ENCODE results near the gene IDH3G. TPM values are rescaled to one million over a fixed set of nuclear protein-coding genes. Genes with fewer than 3 reads are reported as not detected.
A peak's percentile ranks its signal among the peaks of the same experiment; 100 is the strongest.

The IDH3G gene
- total and polyA plus RNA-seq, 5 donors from 2014 or later = 64.4 to 127 (median 100) TPM

DNA sequence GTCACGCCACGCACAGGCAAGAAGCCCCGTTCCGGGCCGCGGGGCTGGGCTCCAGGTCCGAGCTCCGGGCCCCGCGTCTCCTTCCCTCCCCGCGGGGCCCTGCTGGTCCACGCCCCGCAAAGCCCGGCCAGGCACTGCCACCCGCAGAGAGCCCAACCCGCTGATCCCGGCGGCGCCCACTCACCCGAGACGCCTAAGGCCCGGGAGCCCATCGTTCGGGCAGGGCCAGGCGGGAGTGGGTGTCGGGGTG, 35.3 kb upstream of the IDH3G start:
- Histone ChIP-seq H3K27ac (ENCODE audit: insufficient read depth, low read length, poor library complexity, severe bottlenecking) (no peak overlapping the region), H3K9me3 (ENCODE audit: control insufficient read depth in 2 of 2, low read length in 2 of 2) (no peaks in the 10 kb centered on the region), H3K4me3 (ENCODE audit: low read depth, low read length) (no peak overlapping the region), H3K27me3 (ENCODE audit: control insufficient read depth, insufficient read depth, low read length) (peaks cover 5% of the 10 kb centered on the region), H3K4me1 (ENCODE audit: control insufficient read depth, insufficient read depth, low read length, poor library complexity, severe bottlenecking) (peaks cover 7% of the 10 kb centered on the region), H3K36me3 (ENCODE audit: control insufficient read depth, insufficient read depth, low read length) (no peaks in the 10 kb centered on the region)
- H3K4me3 Mint-ChIP-seq = peak overlapping the region in 1 of 4 donors; percentile 41
- H3K4me1 Mint-ChIP-seq = peaks cover 0 to 6% (median 5%) of the 10 kb centered on the region in 4 donors
- no peaks in the 10 kb centered on the region for H3K36me3 Mint-ChIP-seq
- no peak overlapping the region for H3K27ac Mint-ChIP-seq
- ATAC-seq (ENCODE audit: low read depth in 2 of 2) (no peak), DNase-seq (no peak)
- peaks cover 0 to 4% (median 0%) of the 10 kb centered on the region in 7 donors for H3K9me3 Mint-ChIP-seq
- peaks cover 45% of the 10 kb centered on the region for H3K27me3 Mint-ChIP-seq

DNA sequence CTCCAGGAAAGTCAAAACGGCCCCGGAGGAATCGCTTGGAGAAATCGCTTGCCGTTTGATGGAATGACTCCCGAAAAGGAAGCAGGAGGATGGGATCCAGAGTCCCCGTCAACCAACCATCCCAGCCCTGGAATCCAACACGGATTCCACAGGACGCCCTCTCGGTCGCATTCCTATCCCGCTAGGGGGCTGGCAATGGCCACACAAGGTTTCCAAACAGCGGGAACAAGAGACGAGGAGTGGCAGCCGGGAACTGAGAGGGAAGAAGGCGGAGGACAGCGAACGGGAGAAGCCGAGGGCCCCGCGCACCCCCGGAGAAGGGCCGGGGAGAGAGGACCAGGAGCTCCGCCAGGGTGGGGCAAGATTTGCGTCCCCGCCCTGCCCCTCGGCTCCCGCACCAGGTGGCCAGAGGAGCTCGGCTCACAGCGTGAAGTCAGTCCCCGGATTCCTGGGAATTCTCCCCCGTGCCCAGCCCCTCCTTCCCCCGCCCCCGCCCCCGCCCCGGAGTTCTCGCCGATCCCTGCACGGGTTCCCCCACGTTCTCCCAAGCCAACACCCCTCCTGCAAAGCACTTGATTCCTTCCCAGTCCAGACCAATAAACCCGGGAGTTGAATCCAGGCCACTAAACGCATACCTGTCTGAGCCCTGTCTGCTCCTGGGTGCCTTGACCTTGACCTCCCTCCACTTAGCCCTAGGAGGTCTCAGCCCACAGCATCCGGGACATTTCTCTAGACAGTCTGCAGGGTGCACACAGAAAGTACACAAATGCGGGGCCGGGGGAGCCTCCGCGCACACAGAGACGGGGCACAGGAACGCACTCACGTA, 34.8 kb upstream of the IDH3G start:
- no peak overlapping the region for H3K27ac Mint-ChIP-seq

DNA sequence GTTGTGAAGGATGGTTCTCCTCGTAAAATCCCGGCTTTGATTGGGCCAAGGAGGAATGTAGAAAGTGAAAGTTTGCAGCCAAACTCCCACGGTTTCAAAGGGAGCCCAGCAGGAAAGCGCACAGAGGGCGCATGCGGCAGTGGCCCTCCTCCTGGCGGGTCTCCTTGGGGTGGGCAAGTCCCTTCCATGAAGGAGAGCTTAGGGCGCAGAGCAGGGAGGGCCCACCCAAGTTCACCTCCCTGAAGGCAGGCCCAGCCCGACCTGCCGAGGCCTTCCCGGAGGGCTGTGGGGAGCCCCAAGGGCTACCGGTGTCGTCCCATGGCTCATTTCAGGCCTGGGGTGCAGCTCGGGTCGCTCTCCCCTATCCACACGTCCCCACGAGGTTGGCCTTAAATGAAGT, 34.1 kb upstream of the IDH3G start:
- Mint-ChIP-seq H3K36me3 (no peaks in the 10 kb centered on the region), H3K4me1 (peaks cover 0 to 8% (median 5%) of the 10 kb centered on the region in 4 donors), H3K9me3 (peaks cover 0 to 4% (median 0%) of the 10 kb centered on the region in 7 donors), H3K27me3 (peaks cover 46% of the 10 kb centered on the region), H3K27ac (no peak overlapping the region), H3K4me3 (no peak overlapping the region)
- H3K9me3 ChIP-seq (ENCODE audit: control insufficient read depth in 2 of 2, low read length in 2 of 2) = no peaks in the 10 kb centered on the region
- DNase-seq (no peak), ATAC-seq (ENCODE audit: low read depth in 2 of 2) (no peak)
- H3K4me1 ChIP-seq (ENCODE audit: control insufficient read depth, insufficient read depth, low read length, poor library complexity, severe bottlenecking) = peaks cover 7% of the 10 kb centered on the region
- no peak overlapping the region for H3K27ac ChIP-seq (ENCODE audit: insufficient read depth, low read length, poor library complexity, severe bottlenecking)
- no peak overlapping the region for H3K4me3 ChIP-seq (ENCODE audit: low read depth, low read length)
- H3K36me3 ChIP-seq (ENCODE audit: control insufficient read depth, insufficient read depth, low read length) = no peaks in the 10 kb centered on the region
- H3K27me3 ChIP-seq (ENCODE audit: control insufficient read depth, insufficient read depth, low read length) = peaks cover 6% of the 10 kb centered on the region

More for the DNA sequence above, 34.8 kb upstream of the IDH3G start:
- Histone ChIP-seq H3K4me3 (ENCODE audit: low read depth, low read length) (no peak overlapping the region), H3K36me3 (ENCODE audit: control insufficient read depth, insufficient read depth, low read length) (no peaks in the 10 kb centered on the region), H3K27me3 (ENCODE audit: control insufficient read depth, insufficient read depth, low read length) (peaks cover 5% of the 10 kb centered on the region), H3K4me1 (ENCODE audit: control insufficient read depth, insufficient read depth, low read length, poor library complexity, severe bottlenecking) (peaks cover 7% of the 10 kb centered on the region), H3K27ac (ENCODE audit: insufficient read depth, low read length, poor library complexity, severe bottlenecking) (no peak overlapping the region), H3K9me3 (ENCODE audit: control insufficient read depth in 2 of 2, low read length in 2 of 2) (no peaks in the 10 kb centered on the region)
- H3K4me1 Mint-ChIP-seq = peaks cover 0 to 6% (median 5%) of the 10 kb centered on the region in 4 donors
- H3K36me3 Mint-ChIP-seq = no peaks in the 10 kb centered on the region
- no peak for ATAC-seq (ENCODE audit: low read depth in 2 of 2)
- peak in 1 of 3 donors; percentile 10 for DNase-seq
- H3K4me3 Mint-ChIP-seq = peak overlapping the region in 1 of 4 donors; percentile 41
- peaks cover 50% of the 10 kb centered on the region for H3K27me3 Mint-ChIP-seq
- peaks cover 0 to 4% (median 0%) of the 10 kb centered on the region in 7 donors for H3K9me3 Mint-ChIP-seq

DNA sequence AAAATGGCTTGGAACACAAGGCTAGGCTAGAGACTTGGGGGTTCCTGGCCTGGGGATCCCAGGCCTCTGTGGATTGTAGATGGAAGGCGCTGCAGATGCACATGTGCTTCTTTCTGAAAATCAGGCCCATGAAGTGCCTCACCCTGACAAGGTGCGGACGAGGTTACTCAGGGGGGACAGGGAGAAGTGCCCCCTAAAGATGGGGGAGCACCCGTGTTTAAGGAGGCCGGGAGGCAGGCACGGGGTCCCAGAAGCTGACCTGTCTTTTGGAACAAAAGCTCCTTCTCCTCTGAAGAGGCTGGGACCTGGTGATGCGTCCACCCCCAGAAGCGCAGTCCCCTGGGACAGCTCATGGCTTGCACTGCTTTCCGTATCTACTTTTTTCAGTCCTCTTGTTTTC, 33.7 kb upstream of the IDH3G start:
- H3K4me3 ChIP-seq (ENCODE audit: low read depth, low read length) = no peak overlapping the region
- H3K27me3 ChIP-seq (ENCODE audit: control insufficient read depth, insufficient read depth, low read length) = peaks cover 6% of the 10 kb centered on the region
- peaks cover 7% of the 10 kb centered on the region for H3K4me1 ChIP-seq (ENCODE audit: control insufficient read depth, insufficient read depth, low read length, poor library complexity, severe bottlenecking)
- Mint-ChIP-seq H3K4me3 (no peak overlapping the region), H3K36me3 (no peaks in the 10 kb centered on the region), H3K4me1 (peaks cover 0 to 8% (median 5%) of the 10 kb centered on the region in 4 donors), H3K27ac (no peak overlapping the region), H3K27me3 (peaks cover 42% of the 10 kb centered on the region), H3K9me3 (peaks cover 0 to 4% (median 0%) of the 10 kb centered on the region in 7 donors)
- no peak overlapping the region for H3K27ac ChIP-seq (ENCODE audit: insufficient read depth, low read length, poor library complexity, severe bottlenecking)
- H3K9me3 ChIP-seq (ENCODE audit: control insufficient read depth in 2 of 2, low read length in 2 of 2) = no peaks in the 10 kb centered on the region
- no peaks in the 10 kb centered on the region for H3K36me3 ChIP-seq (ENCODE audit: control insufficient read depth, insufficient read depth, low read length)
- ATAC-seq (ENCODE audit: low read depth in 2 of 2) = no peak
- DNase-seq = no peak

DNA sequence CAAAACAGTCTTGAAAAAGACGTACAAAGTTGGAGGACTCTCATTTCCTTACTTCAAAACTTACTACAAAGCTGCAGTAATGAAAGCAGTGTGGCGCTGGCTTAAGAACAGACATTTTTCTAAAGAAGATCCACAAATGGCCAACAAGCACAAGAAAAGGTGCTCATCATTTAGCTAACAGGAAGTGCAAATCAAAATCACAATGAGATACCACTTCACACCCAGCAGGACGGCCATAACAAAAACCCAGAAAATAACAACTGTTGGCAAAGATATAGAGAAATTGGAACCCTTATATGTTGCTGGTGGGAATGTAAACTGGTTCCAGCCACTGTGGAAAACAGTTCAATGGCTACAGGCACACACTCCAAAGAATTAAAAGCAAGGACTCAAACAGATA, 32.8 kb upstream of the IDH3G start:
- peaks cover 0 to 16% (median 5%) of the 10 kb centered on the region in 4 donors for H3K4me1 Mint-ChIP-seq
- Histone ChIP-seq H3K4me1 (ENCODE audit: control insufficient read depth, insufficient read depth, low read length, poor library complexity, severe bottlenecking) (peaks cover 11% of the 10 kb centered on the region), H3K4me3 (ENCODE audit: low read depth, low read length) (no peak overlapping the region), H3K27ac (ENCODE audit: insufficient read depth, low read length, poor library complexity, severe bottlenecking) (no peak overlapping the region), H3K27me3 (ENCODE audit: control insufficient read depth, insufficient read depth, low read length) (peaks cover 6% of the 10 kb centered on the region), H3K9me3 (ENCODE audit: control insufficient read depth in 2 of 2, low read length in 2 of 2) (no peaks in the 10 kb centered on the region), H3K36me3 (ENCODE audit: control insufficient read depth, insufficient read depth, low read length) (no peaks in the 10 kb centered on the region)
- ATAC-seq (ENCODE audit: low read depth in 2 of 2) = no peak
- H3K9me3 Mint-ChIP-seq = peaks cover 0 to 4% (median 0%) of the 10 kb centered on the region in 7 donors
- H3K4me3 Mint-ChIP-seq = no peak overlapping the region
- H3K36me3 Mint-ChIP-seq = no peaks in the 10 kb centered on the region
- no peak for DNase-seq
- peaks cover 45% of the 10 kb centered on the region for H3K27me3 Mint-ChIP-seq
- H3K27ac Mint-ChIP-seq = peak overlapping the region in 2 of 3 donors; percentile 47 to 72

DNA sequence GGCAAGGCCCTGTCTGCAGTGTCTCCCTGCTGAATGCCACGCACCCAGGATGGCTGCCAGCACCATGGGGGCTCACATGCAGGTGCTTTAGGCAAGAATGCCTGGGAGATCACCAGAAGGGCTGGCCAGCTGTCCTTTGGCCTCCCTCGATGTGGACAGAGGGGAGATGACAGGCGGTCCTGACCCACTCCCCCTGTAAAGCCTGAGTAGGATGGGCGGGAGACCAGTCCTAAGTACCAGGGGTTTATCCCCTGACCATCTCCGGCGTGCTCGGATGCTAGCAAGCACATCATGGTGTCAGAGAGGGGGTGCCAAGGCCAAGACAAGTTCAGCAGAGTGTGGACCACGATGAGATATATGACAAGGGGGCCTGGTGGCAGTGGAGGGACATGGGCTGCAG, 30.9 kb upstream of the IDH3G start:
- Mint-ChIP-seq H3K4me3 (no peak overlapping the region), H3K4me1 (peaks cover 0 to 27% (median 5%) of the 10 kb centered on the region in 4 donors)
- ATAC-seq (ENCODE audit: low read depth in 2 of 2) = no peak

DNA sequence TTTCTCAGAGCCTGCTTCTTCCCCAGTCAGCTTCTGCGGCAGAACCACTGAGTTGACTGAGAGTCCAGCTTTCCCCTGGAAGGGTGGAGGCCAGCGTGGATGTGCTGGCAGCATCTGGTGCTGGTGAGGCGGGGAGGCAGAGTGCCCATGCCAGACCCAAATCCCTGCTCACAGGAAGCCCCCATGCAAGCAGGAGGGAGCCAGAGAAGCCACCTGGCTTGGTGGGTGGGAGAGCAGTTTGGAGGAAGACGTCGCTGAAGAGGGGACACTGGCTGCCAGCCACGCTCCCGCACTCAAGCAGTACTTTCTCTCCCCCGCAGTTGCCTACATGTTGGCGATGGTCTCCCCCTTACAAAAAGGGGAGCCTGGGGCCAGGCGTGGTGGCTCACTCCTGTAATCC, 30.2 kb upstream of the IDH3G start:
- ATAC-seq (ENCODE audit: low read depth in 2 of 2) (no peak), DNase-seq (no peak)
- peaks cover 16% of the 10 kb centered on the region for H3K4me1 ChIP-seq (ENCODE audit: control insufficient read depth, insufficient read depth, low read length, poor library complexity, severe bottlenecking)
- Mint-ChIP-seq H3K4me1 (peaks cover 0 to 28% (median 7%) of the 10 kb centered on the region in 4 donors), H3K36me3 (no peaks in the 10 kb centered on the region), H3K9me3 (peaks cover 0 to 3% (median 0%) of the 10 kb centered on the region in 7 donors), H3K27me3 (peaks cover 47% of the 10 kb centered on the region), H3K4me3 (no peak overlapping the region), H3K27ac (no peak overlapping the region)
- peaks cover 6% of the 10 kb centered on the region for H3K27me3 ChIP-seq (ENCODE audit: control insufficient read depth, insufficient read depth, low read length)
- H3K36me3 ChIP-seq (ENCODE audit: control insufficient read depth, insufficient read depth, low read length) = no peaks in the 10 kb centered on the region
- no peak overlapping the region for H3K27ac ChIP-seq (ENCODE audit: insufficient read depth, low read length, poor library complexity, severe bottlenecking)
- no peaks in the 10 kb centered on the region for H3K9me3 ChIP-seq (ENCODE audit: control insufficient read depth in 2 of 2, low read length in 2 of 2)
- no peak overlapping the region for H3K4me3 ChIP-seq (ENCODE audit: low read depth, low read length)

More for the DNA sequence above, 30.9 kb upstream of the IDH3G start:
- Histone ChIP-seq H3K27me3 (ENCODE audit: control insufficient read depth, insufficient read depth, low read length) (peaks cover 6% of the 10 kb centered on the region), H3K4me1 (ENCODE audit: control insufficient read depth, insufficient read depth, low read length, poor library complexity, severe bottlenecking) (peaks cover 19% of the 10 kb centered on the region), H3K27ac (ENCODE audit: insufficient read depth, low read length, poor library complexity, severe bottlenecking) (no peak overlapping the region), H3K4me3 (ENCODE audit: low read depth, low read length) (no peak overlapping the region), H3K36me3 (ENCODE audit: control insufficient read depth, insufficient read depth, low read length) (no peaks in the 10 kb centered on the region), H3K9me3 (ENCODE audit: control insufficient read depth in 2 of 2, low read length in 2 of 2) (no peaks in the 10 kb centered on the region)
- Mint-ChIP-seq H3K27me3 (peaks cover 48% of the 10 kb centered on the region), H3K27ac (no peak overlapping the region), H3K9me3 (peaks cover 0 to 3% (median 0%) of the 10 kb centered on the region in 7 donors), H3K36me3 (no peaks in the 10 kb centered on the region)
- no peak for DNase-seq

DNA sequence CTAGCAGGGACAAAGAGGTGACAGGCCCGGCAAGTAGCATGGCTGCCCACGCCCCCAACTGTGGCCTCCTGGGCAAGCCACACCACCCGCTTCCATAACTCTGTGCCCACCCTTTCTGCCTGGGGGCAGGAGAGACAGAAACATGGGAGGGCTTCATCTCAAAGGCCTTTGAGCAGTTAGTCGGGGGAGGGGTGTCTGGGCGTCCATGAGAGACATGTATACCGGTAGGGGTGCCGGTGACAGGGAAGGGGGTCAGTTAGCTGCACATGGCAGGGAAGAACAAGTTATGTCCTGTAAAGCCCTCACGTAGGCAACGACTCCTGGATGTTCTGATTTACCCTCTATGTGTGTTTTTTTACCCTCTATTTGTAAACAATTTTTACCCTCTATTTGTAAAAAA, 26.9 kb upstream of the IDH3G start:
- DNase-seq (no peak), ATAC-seq (ENCODE audit: low read depth in 2 of 2) (no peak)
- Histone ChIP-seq H3K4me3 (ENCODE audit: low read depth, low read length) (no peak overlapping the region), H3K4me1 (ENCODE audit: control insufficient read depth, insufficient read depth, low read length, poor library complexity, severe bottlenecking) (peaks cover 19% of the 10 kb centered on the region), H3K27me3 (ENCODE audit: control insufficient read depth, insufficient read depth, low read length) (peaks cover 4% of the 10 kb centered on the region), H3K36me3 (ENCODE audit: control insufficient read depth, insufficient read depth, low read length) (no peaks in the 10 kb centered on the region), H3K27ac (ENCODE audit: insufficient read depth, low read length, poor library complexity, severe bottlenecking) (no peak overlapping the region), H3K9me3 (ENCODE audit: control insufficient read depth in 2 of 2, low read length in 2 of 2) (no peaks in the 10 kb centered on the region)
- H3K36me3 Mint-ChIP-seq = no peaks in the 10 kb centered on the region
- H3K9me3 Mint-ChIP-seq = no peaks in the 10 kb centered on the region
- H3K27me3 Mint-ChIP-seq = peaks cover 27% of the 10 kb centered on the region
- no peak overlapping the region for H3K4me3 Mint-ChIP-seq
- peaks cover 0 to 44% (median 3%) of the 10 kb centered on the region in 4 donors for H3K4me1 Mint-ChIP-seq
- H3K27ac Mint-ChIP-seq = no peak overlapping the region
